H1 (cell line): ENCODE measurements around the gene MCC. TPM values are rescaled to one million over a fixed set of nuclear protein-coding genes. Genes with fewer than 3 reads are reported as not detected.

Experiments used
- CTCF ChIA-PET: fragments of 300-600 bp; sonication (Branson Sonifier 250); formaldehyde crosslinking; loops from one replicate; lab custom pipeline; 2021; ENCODE audit not compliant: partially characterized antibody; lab: Charles Lee
- POLR2A ChIA-PET: fragments of 300-600 bp; sonication (Branson Sonifier 250); formaldehyde crosslinking; loops from one replicate; lab custom pipeline; 2021; ENCODE audit warnings: inconsistent platforms; ENCODE audit not compliant: partially characterized antibody; lab: Charles Lee
- DNase-seq, 2 experiments: peaks; one replicate each; pipeline versions ENCODE4 v3.0.0 to v3.0.0-alpha.2; 2010 to 2022; ENCODE audit warnings: low spot score in 2 of 2, low read depth in 1 of 2, mixed read lengths in 1 of 2
- FAIRE-seq: peaks from 2 replicates; lab custom pipeline; 2011; peaks lifted over from hg19 to GRCh38; lab: Jason Lieb, UNC
- H2AFZ ChIP-seq: 2 replicates; pipeline ENCODE4 v1.8.1; 2012; ENCODE audit warnings: low read length, inconsistent platforms
- H2AK5ac ChIP-seq: 2 replicates; pipeline ENCODE4 v1.6.1; 2013; ENCODE audit warnings: low read depth, low read length
- H2BK120ac ChIP-seq: replicated peaks from 2 replicates; pipeline ENCODE3; 2013; ENCODE audit warnings: low read depth, low read length, inconsistent platforms
- H2BK12ac ChIP-seq: 2 replicates; pipeline ENCODE4 v1.6.1; 2013; ENCODE audit warnings: low read depth, low read length
- H2BK15ac ChIP-seq: 2 replicates; pipeline ENCODE4 v1.6.1; 2013; ENCODE audit warnings: low read length
- H2BK20ac ChIP-seq: 2 replicates; pipeline ENCODE4 v1.6.1; 2013; ENCODE audit warnings: low read length
- H2BK5ac ChIP-seq: 2 replicates; pipeline ENCODE4 v1.6.1; 2013; ENCODE audit warnings: low read depth, low read length
- H3K14ac ChIP-seq: 2 replicates; pipeline ENCODE4 v1.6.1; 2013; ENCODE audit warnings: inconsistent platforms; ENCODE audit not compliant: insufficient read length
- H3K18ac ChIP-seq: 2 replicates; pipeline ENCODE4 v1.6.1; 2013; ENCODE audit warnings: low read length; ENCODE audit errors: extremely low read depth
- H3K23ac ChIP-seq: 2 replicates; pipeline ENCODE4 v1.6.1; 2013; ENCODE audit warnings: inconsistent platforms; ENCODE audit not compliant: insufficient read length
- H3K23me2 ChIP-seq: 2 replicates; pipeline ENCODE4 v1.6.1; 2013; ENCODE audit warnings: low read depth, low read length
- H3K27ac ChIP-seq: 2 replicates; pipeline ENCODE4 v1.6.1; 2011; ENCODE audit warnings: low read depth, low read length, inconsistent platforms
- H3K27me3 ChIP-seq, 4 experiments: replicated peaks in 1 of 4; 1 replicate in 1 of 4; 2 replicates in 3 of 4; pipeline versions ENCODE4 v1.6.1 to v1.8.1; 2011 to 2013; ENCODE audit warnings: low read length in 3 of 4, mild to moderate bottlenecking in 3 of 4, inconsistent platforms in 2 of 4, mixed read lengths in 2 of 4, moderate library complexity in 1 of 4; ENCODE audit not compliant: control insufficient read depth in 3 of 4, insufficient read depth in 3 of 4; ENCODE audit errors: extremely low read depth in 1 of 4
- H3K36me3 ChIP-seq, 4 experiments: 2 replicates each; pipeline versions ENCODE4 v1.6.1 to v1.8.1; 2011 to 2013; ENCODE audit warnings: mild to moderate bottlenecking in 4 of 4, low read length in 3 of 4, moderate library complexity in 2 of 4, control low read depth in 1 of 4, inconsistent platforms in 1 of 4; ENCODE audit not compliant: insufficient read depth in 4 of 4, control insufficient read depth in 2 of 4
- H3K4ac ChIP-seq: replicated peaks from 2 replicates; pipeline ENCODE3; 2013; ENCODE audit warnings: low read length, low read depth, mixed read lengths, inconsistent platforms; ENCODE audit not compliant: insufficient read length
- H3K4me1 ChIP-seq, 4 experiments: replicated peaks in 1 of 4; 1 replicate in 1 of 4; 2 replicates in 3 of 4; pipeline versions ENCODE4 v1.6.1 to v1.8.1; 2011 to 2013; ENCODE audit warnings: low read length in 3 of 4, inconsistent platforms in 2 of 4, mixed read lengths in 1 of 4; ENCODE audit not compliant: insufficient read depth in 4 of 4, control insufficient read depth in 3 of 4
- H3K4me2 ChIP-seq, 2 experiments: 2 replicates each; pipeline versions ENCODE4 v1.6.1 to v1.8.1; 2011 to 2013; ENCODE audit warnings: low read depth in 2 of 2, low read length in 2 of 2, control low read depth in 1 of 2, inconsistent platforms in 1 of 2, mild to moderate bottlenecking in 1 of 2; ENCODE audit not compliant: insufficient read depth in 1 of 2
- H3K4me3 ChIP-seq, 4 experiments: fragments of 200-600, 300-600 bp in 1 of 4; sonication (generic), shearing (Covaris generic), sonication (Bioruptor Twin) in 1 of 4; 2 replicates each; pipeline versions ENCODE4 v1.5.1 to v1.8.1; 2011 to 2016; ENCODE audit warnings: low read length in 4 of 4, low read depth in 3 of 4, control low read depth in 2 of 4, inconsistent platforms in 2 of 4, mild to moderate bottlenecking in 2 of 4, mixed read lengths in 1 of 4, moderate library complexity in 1 of 4; ENCODE audit not compliant: insufficient read depth in 2 of 4; ENCODE audit errors: extremely low read depth in 1 of 4
- H3K56ac ChIP-seq: replicated peaks from 2 replicates; pipeline ENCODE3; 2013; ENCODE audit warnings: low read depth, mild to moderate bottlenecking, mixed read lengths, low read length, inconsistent platforms; ENCODE audit not compliant: insufficient read length
- H3K79me1 ChIP-seq: 2 replicates; pipeline ENCODE4 v1.6.1; 2013; ENCODE audit warnings: low read depth, low read length, control low read depth
- H3K79me2 ChIP-seq, 2 experiments: 2 replicates each; pipeline versions ENCODE4 v1.6.1 to v1.8.1; 2012 to 2013; ENCODE audit warnings: low read length in 2 of 2, mild to moderate bottlenecking in 2 of 2, inconsistent platforms in 1 of 2; ENCODE audit not compliant: insufficient read depth in 2 of 2, control insufficient read depth in 1 of 2
- H3K9ac ChIP-seq, 4 experiments: replicated peaks in 1 of 4; 1 replicate in 1 of 4; 2 replicates in 3 of 4; pipeline versions ENCODE4 v1.6.1 to v1.8.1; 2011 to 2013; ENCODE audit warnings: low read depth in 3 of 4, low read length in 3 of 4, control low read depth in 2 of 4, mild to moderate bottlenecking in 2 of 4, moderate library complexity in 2 of 4, inconsistent platforms in 1 of 4; ENCODE audit errors: extremely low read depth in 1 of 4
- H3K9me3 ChIP-seq, 2 experiments: 2 replicates each; pipeline versions ENCODE4 v1.6.1 to v1.8.1; 2012 to 2013; ENCODE audit warnings: mild to moderate bottlenecking in 2 of 2, moderate library complexity in 2 of 2, control low read depth in 1 of 2, inconsistent platforms in 1 of 2, low read depth in 1 of 2, low read length in 1 of 2, mixed read lengths in 1 of 2; ENCODE audit not compliant: insufficient read depth in 2 of 2
- H4K20me1 ChIP-seq, 2 experiments: replicated peaks in 1 of 2; 2 replicates each; pipeline versions ENCODE3 to v1.8.1; 2011 to 2013; ENCODE audit warnings: inconsistent platforms in 2 of 2, low read length in 2 of 2, mild to moderate bottlenecking in 1 of 2; ENCODE audit not compliant: insufficient read depth in 2 of 2, control insufficient read depth in 1 of 2
- H4K5ac ChIP-seq: 2 replicates; pipeline ENCODE4 v1.6.1; 2013; ENCODE audit warnings: low read length, low read depth, mixed read lengths, inconsistent platforms; ENCODE audit not compliant: insufficient read length
- H4K8ac ChIP-seq: 2 replicates; pipeline ENCODE4 v1.8.0; 2013; ENCODE audit warnings: mild to moderate bottlenecking, moderate library complexity, low read length, inconsistent platforms; ENCODE audit not compliant: insufficient read depth; ENCODE audit errors: extremely low read depth
- H4K91ac ChIP-seq: replicated peaks from 2 replicates; pipeline ENCODE3; 2013; ENCODE audit warnings: low read length, mixed read lengths, inconsistent platforms; ENCODE audit not compliant: insufficient read length
- RAD21 ChIP-seq, 2 experiments: IDR thresholded peaks in 1 of 2; conservative IDR thresholded peaks in 1 of 2; 2 replicates each; pipeline ENCODE4 v1.6.1; 2011; ENCODE audit warnings: low read depth in 2 of 2, low read length in 2 of 2, improper control_type of control experiment in 1 of 2, inconsistent platforms in 1 of 2, mild to moderate bottlenecking in 1 of 2, moderate library complexity in 1 of 2
- ZNF274 ChIP-seq: IDR thresholded peaks from 2 replicates; pipeline ENCODE4 v1.7.0; 2012; ENCODE audit warnings: low read length, borderline replicate concordance; ENCODE audit errors: extremely low read depth
- WGBS, 2 experiments: shearing (Covaris generic) in 1 of 2; methylation state at CpG; one replicate each; pipeline versions ENCODE4 v1.1.6 to v1.1.7; 2013 to 2015; ENCODE audit warnings: low lambda C conversion rate in 2 of 2, mixed read lengths in 2 of 2, inconsistent platforms in 1 of 2, low coverage in 1 of 2, missing lambda C conversion rate in 1 of 2; ENCODE audit not compliant: insufficient replicate concordance in 2 of 2, insufficient coverage in 1 of 2, insufficient read length in 1 of 2; ENCODE audit errors: extremely low coverage in 1 of 2, missing lambda C conversion rate in 1 of 2; 5-methylcytosine and 5-hydroxymethylcytosine counted together
- polyA plus RNA-seq, 7 experiments: library from polyadenylated mRNA; depleted of rRNA in 3 of 7; stranded (reverse) in 5 of 7; unstranded in 2 of 7; fragments of >200 nt in 5 of 7; fragments of 200-250 nt in 2 of 7; gene quantifications; 1 replicate in 5 of 7; 2 replicates in 1 of 7; 4 replicates in 1 of 7; pipeline versions ENCODE4 v1.2.1 to v1.2.3, GENCODE V29; 2011 to 2013; ENCODE audit warnings: missing spikeins in 2 of 7, mixed read lengths in 2 of 7
- total RNA-seq: library from RNA; stranded (reverse); fragmentation: NEBNext Ultra II Directional; extraction: Animal tissue kit (Norgen Biotek cat#: 25700); gene quantifications from 2 replicates; pipeline ENCODE4 v1.2.1, GENCODE V29; 2021

MCC gene
- total and polyA plus RNA-seq, 2 of the 8 experiments (the other 6 are each of a cell fraction or from before 2014, with no cell fraction given), result 2.6 to 18.3 TPM

GRCh38 chr5:113433862-113434612, 54.2 kb downstream of the MCC start:
- no peak overlapping the region for H2AK5ac ChIP-seq
- no peaks in the 10 kb centered on the region for H3K36me3 ChIP-seq
- H3K18ac ChIP-seq, result no peak overlapping the region
- CTCF ChIA-PET, result no interaction called here
- H3K4me3 ChIP-seq, result no peak overlapping the region
- H3K14ac ChIP-seq, result no peak overlapping the region
- H3K4ac ChIP-seq, result no peak overlapping the region
- POLR2A ChIA-PET, result no interaction called here
- H4K8ac ChIP-seq, result no peak overlapping the region
- no peak overlapping the region for H2BK12ac ChIP-seq
- no peak for FAIRE-seq
- 95% methylated on average over 38 of the region's 38 CpGs; no CpG with 5 or more reads in 1 of the 2 experiments for WGBS, 2 experiments
- no peak overlapping the region for H2BK120ac ChIP-seq
- no peaks in the 10 kb centered on the region for H3K79me1 ChIP-seq
- no peak overlapping the region for H2BK20ac ChIP-seq
- H3K27me3 ChIP-seq, result no peaks in the 10 kb centered on the region
- no peaks in the 10 kb centered on the region; the same call in 1 of the 2 replicates for H3K23me2 ChIP-seq
- H3K9me3 ChIP-seq, result peaks cover 0 to 10% of the 10 kb centered on the region in 2 experiments; a peak in 1 of 4 replicates
- no peak overlapping the region for H3K9ac ChIP-seq
- no peak for DNase-seq
- H3K4me1 ChIP-seq, result no peaks in the 10 kb centered on the region
- no peak overlapping the region for H4K91ac ChIP-seq
- no peaks in the 10 kb centered on the region for H4K20me1 ChIP-seq
- H2BK15ac ChIP-seq, result no peak overlapping the region
- H3K4me2 ChIP-seq, result no peak overlapping the region
- H3K79me2 ChIP-seq, result no peaks in the 10 kb centered on the region
- H3K27ac ChIP-seq, result no peak overlapping the region
- H4K5ac ChIP-seq, result no peak overlapping the region
- no peak overlapping the region for H3K23ac ChIP-seq
- H3K56ac ChIP-seq, result no peak overlapping the region
- no peak overlapping the region for H2BK5ac ChIP-seq
- H2AFZ ChIP-seq, result no peak overlapping the region
- TF ChIP-seq RAD21 (IDR thresholded peaks at IDR 0.05 in 1 of 2, conservative IDR thresholded peaks at IDR 0.05 in 1 of 2; ENCODE audit: low read depth in 2 of 2, low read length in 2 of 2) (no peak), ZNF274 (no peak)
